Sigmoid colon (tissue), 7 donors: ENCODE data around the gene BTBD9. TPM values are rescaled to one million over a fixed set of nuclear protein-coding genes. Genes with fewer than 3 reads are reported as not detected.
A peak's percentile ranks its signal among the peaks of the same experiment; 100 is the strongest.

Experiments used
- DNase-seq: peaks from one replicate; pipeline ENCODE4 v3.0.0-alpha.2; 2019
- H3K27ac ChIP-seq, 4 donors: fragments of 200-600 bp; sonication (generic); one replicate each; pipeline ENCODE4 v1.5.1; 2016 to 2019; ENCODE audit warnings: mild to moderate bottlenecking in 1 of 4
- H3K27me3 ChIP-seq, 3 donors: fragments of 200-600 bp; sonication (generic); one replicate each; pipeline ENCODE4 v1.5.1; 2019; ENCODE audit warnings: mild to moderate bottlenecking in 1 of 3
- H3K36me3 ChIP-seq, 4 donors: fragments of 200-600 bp; sonication (generic); one replicate each; pipeline ENCODE4 v1.5.1; 2016 to 2019
- H3K4me1 ChIP-seq, 4 donors: fragments of 200-600 bp; sonication (generic); one replicate each; pipeline ENCODE4 v1.5.1; 2017 to 2019
- H3K4me3 ChIP-seq, 4 donors: fragments of 200-600 bp; sonication (generic); one replicate each; pipeline ENCODE4 v1.5.1; 2017 to 2019; ENCODE audit warnings: mild to moderate bottlenecking in 2 of 4, moderate library complexity in 1 of 4
- H3K9me3 ChIP-seq, 4 donors: fragments of 200-600 bp in 3 of 4; sonication (generic) in 3 of 4; one replicate each; pipeline versions ENCODE4 v1.5.1 to v1.6.1; 2013 to 2019
- CTCF ChIP-seq, 4 experiments: fragments of 450-650 bp in 3 of 4; fragments of 200-600 bp in 1 of 4; IDR thresholded peaks; one replicate each; pipeline ENCODE4 v1.5.1; 2016 to 2019; ENCODE audit warnings: antibody characterized with exemption in 4 of 4, mild to moderate bottlenecking in 3 of 4, moderate library complexity in 2 of 4
- EP300 ChIP-seq, 4 donors: sonication (generic); formaldehyde crosslinking; IDR thresholded peaks; one replicate each; pipeline ENCODE4 v1.6.1; 2017; ENCODE audit warnings: antibody characterized with exemption in 4 of 4
- POLR2A ChIP-seq, 2 donors: fragments of 450-650 bp; IDR thresholded peaks; one replicate each; pipeline ENCODE4 v1.6.1; 2016; ENCODE audit warnings: antibody characterized with exemption in 2 of 2, mild to moderate bottlenecking in 2 of 2, moderate library complexity in 2 of 2
- POLR2AphosphoS5 ChIP-seq, 4 donors: sonication (generic); formaldehyde crosslinking; IDR thresholded peaks; one replicate each; pipeline ENCODE4 v1.6.1; 2017; ENCODE audit warnings: antibody characterized with exemption in 4 of 4
- WGBS, 2 donors: extraction: QIAGEN DNeasy Blood & Tissue Kit; methylation state at CpG; one replicate each; pipeline ENCODE4 v1.1.7; 2013; 5-methylcytosine and 5-hydroxymethylcytosine counted together
- intact Hi-C: fragments of 100-400 bp; cut with DNase I; formaldehyde crosslinking; loops from one replicate; pipeline ENCODE4 v1.15.1; 2023
- polyA plus RNA-seq, 3 donors: library from polyadenylated mRNA; stranded (reverse); fragments of 200-250 nt; gene quantifications; one replicate each; pipeline ENCODE4 v1.2.3, GENCODE V29; 2013
- total RNA-seq, 4 donors: library from RNA; depleted of rRNA; stranded (reverse); fragments of >200 nt; gene quantifications; one replicate each; pipeline ENCODE4 v1.1.0, GENCODE V29; 2016
- donor health status: healthy with polysubstance abuse.
- donor health status: Bipolar disorder and iron deficiency.
- donor health status: healthy.

BTBD9 gene
- total and polyA plus RNA-seq, 7 donors, result 3.6 to 20.8 (median 10.5) TPM

GRCh38 chr6:38375341-38375740 lies 264.4 kb downstream of the BTBD9 start:
- H3K27ac ChIP-seq, result no peak overlapping the region
- intact Hi-C loops, result no loop called here
- no peaks in the 10 kb centered on the region for H3K36me3 ChIP-seq
- no peak for DNase-seq
- H3K4me3 ChIP-seq, result no peak overlapping the region
- H3K9me3 ChIP-seq, result no peaks in the 10 kb centered on the region
- peaks cover 0 to 17% (median 13%) of the 10 kb centered on the region in 4 donors for H3K4me1 ChIP-seq
- WGBS, 2 donors, result 95 to 100% methylated on average over 1 of the region's 1 CpG
- no peaks in the 10 kb centered on the region for H3K27me3 ChIP-seq
- no peak for TF ChIP-seq EP300 (IDR thresholded peaks at IDR 0.05)
- no peak for TF ChIP-seq CTCF (IDR thresholded peaks at IDR 0.05)
- TF ChIP-seq POLR2AphosphoS5 (IDR thresholded peaks at IDR 0.05), result no peak
- TF ChIP-seq POLR2A (IDR thresholded peaks at IDR 0.05), result no peak

GRCh38 chr6:38371881-38372280 lies 267.8 kb downstream of the BTBD9 start:
- H3K27ac ChIP-seq, result peak overlapping the region in 1 of 4 donors; percentile 48
- no peak for DNase-seq
- no peaks in the 10 kb centered on the region for H3K36me3 ChIP-seq
- H3K4me1 ChIP-seq, result peaks cover 0 to 24% (median 14%) of the 10 kb centered on the region in 4 donors
- TF ChIP-seq EP300 (IDR thresholded peaks at IDR 0.05) (no peak), POLR2AphosphoS5 (IDR thresholded peaks at IDR 0.05) (no peak), CTCF (IDR thresholded peaks at IDR 0.05) (no peak), POLR2A (IDR thresholded peaks at IDR 0.05) (no peak)
- no peaks in the 10 kb centered on the region for H3K27me3 ChIP-seq
- 90 to 95% methylated on average over 1 of the region's 1 CpG for WGBS, 2 donors
- no peaks in the 10 kb centered on the region for H3K9me3 ChIP-seq
- no peak overlapping the region for H3K4me3 ChIP-seq
- intact Hi-C loops, result no loop called here

DNA sequence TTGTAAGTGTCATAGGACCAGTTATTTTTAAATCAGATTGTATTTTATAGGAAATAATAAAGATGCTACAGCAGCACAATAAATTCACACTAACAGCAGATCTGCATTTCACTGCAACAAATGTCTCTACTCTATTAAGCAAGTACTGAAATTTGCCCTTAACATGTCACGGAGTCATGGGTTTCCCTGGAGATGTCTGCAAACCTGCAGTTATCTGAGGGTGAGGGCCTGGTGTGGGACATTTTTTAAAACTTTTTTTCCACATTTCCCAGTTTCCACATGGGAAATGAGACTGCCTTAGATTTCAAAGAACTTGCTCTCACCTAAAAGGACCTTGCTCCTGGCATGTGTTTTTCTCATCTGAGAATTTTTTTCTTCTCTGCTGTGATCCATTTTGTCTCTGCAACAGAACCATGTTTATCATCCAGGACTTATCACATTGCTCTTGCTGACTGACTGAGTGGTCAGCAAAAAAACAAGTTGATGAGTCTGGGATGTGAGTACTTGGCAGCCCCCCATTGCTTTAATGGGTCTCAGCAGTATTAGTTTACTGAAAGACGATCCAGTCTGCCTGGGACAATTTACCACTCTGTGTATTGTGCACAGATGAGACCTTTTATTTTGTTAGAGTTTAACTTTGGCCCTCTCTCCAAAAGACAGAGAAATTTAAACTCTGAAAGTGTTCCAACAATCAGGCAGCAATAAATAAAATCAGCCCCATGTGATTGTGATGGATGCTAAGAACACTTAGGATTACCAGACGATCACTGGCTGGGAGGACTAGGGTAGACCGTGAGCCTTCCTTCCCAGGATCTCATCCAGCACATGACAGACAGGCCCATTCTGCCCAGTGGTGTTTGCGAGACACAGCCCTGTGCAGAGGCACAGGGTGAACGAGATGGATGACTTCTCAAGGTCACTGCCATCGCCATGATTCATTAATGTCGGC lies 268.8 kb downstream of the BTBD9 start:
- peak overlapping the region in 2 of 4 donors; percentile 6 to 48 for H3K27ac ChIP-seq
- no peaks in the 10 kb centered on the region for H3K27me3 ChIP-seq

GRCh38 chr6:38367231-38367630 lies 272.5 kb downstream of the BTBD9 start:
- intact Hi-C loops, result no loop called here
- TF ChIP-seq CTCF (IDR thresholded peaks at IDR 0.05), result no peak
- TF ChIP-seq POLR2AphosphoS5 (IDR thresholded peaks at IDR 0.05), result no peak
- no peak for TF ChIP-seq EP300 (IDR thresholded peaks at IDR 0.05)
- no peak for TF ChIP-seq POLR2A (IDR thresholded peaks at IDR 0.05)
- Histone ChIP-seq H3K4me3 (no peak overlapping the region), H3K27ac (no peak overlapping the region), H3K27me3 (no peaks in the 10 kb centered on the region), H3K9me3 (no peaks in the 10 kb centered on the region), H3K4me1 (peaks cover 0 to 33% (median 20%) of the 10 kb centered on the region in 4 donors), H3K36me3 (no peaks in the 10 kb centered on the region)
- no peak for DNase-seq

More for the DNA sequence above, 268.8 kb downstream of the BTBD9 start:
- Histone ChIP-seq H3K9me3 (no peaks in the 10 kb centered on the region), H3K4me3 (no peak overlapping the region), H3K4me1 (peaks cover 0 to 24% (median 14%) of the 10 kb centered on the region in 4 donors), H3K36me3 (no peaks in the 10 kb centered on the region)
- TF ChIP-seq CTCF (IDR thresholded peaks at IDR 0.05), result no peak
- TF ChIP-seq POLR2A (IDR thresholded peaks at IDR 0.05), result no peak
- TF ChIP-seq EP300 (IDR thresholded peaks at IDR 0.05), result no peak
- TF ChIP-seq POLR2AphosphoS5 (IDR thresholded peaks at IDR 0.05), result no peak
- 81 to 85% methylated on average over 8 of the region's 8 CpGs for WGBS, 2 donors
- intact Hi-C loops, result no loop called here
- DNase-seq, result no peak
